HG02973 (cell line): ENCODE results near the gene CD302.
"Not testable (repeated sequence)": the region's sequence is repeated elsewhere in the genome, so short reads cannot be mapped to it uniquely, and the experiment has no call there.

Experiments
- ATAC-seq: cut with Tn5 transposase; IDR thresholded peaks from one replicate; pipeline ENCODE4 v1.9.1; 2021; ENCODE audit warnings: moderate library complexity; ENCODE audit not compliant: unreplicated experiment

Gene CD302

GRCh38 chr2:159795841-159796690 is 1.9 kb downstream of the CD302 start:
- ATAC-seq: no peak

GRCh38 chr2:159793326-159793725 is 4.7 kb downstream of the CD302 start:
- ATAC-seq: no peak

GRCh38 chr2:159792599-159792998 is 5.4 kb downstream of the CD302 start:
- ATAC-seq: no peak

GRCh38 chr2:159792036-159792435 is 6.0 kb downstream of the CD302 start:
- ATAC-seq: no peak

GRCh38 chr2:159790323-159790722 is 7.7 kb downstream of the CD302 start:
- ATAC-seq: no peak

GRCh38 chr2:159788253-159788652 is 9.8 kb downstream of the CD302 start:
- ATAC-seq: no peak

GRCh38 chr2:159787647-159788046 is 10.4 kb downstream of the CD302 start:
- not testable (repeated sequence) for ATAC-seq

- no peak for ATAC-seq
These were observed 11.1 kb downstream of the CD302 start for GRCh38 chr2:159786938-159787337.

GRCh38 chr2:159785195-159785594 is 12.8 kb downstream of the CD302 start:
- ATAC-seq: no peak

GRCh38 chr2:159784744-159785143 is 13.3 kb downstream of the CD302 start:
- ATAC-seq: not testable (repeated sequence)

- no peak for ATAC-seq
These were observed 14.5 kb downstream of the CD302 start for GRCh38 chr2:159783556-159783955.

- no peak for ATAC-seq
These were observed 21.7 kb downstream of the CD302 start for GRCh38 chr2:159776321-159776720.

- no peak for ATAC-seq
These were observed 23.0 kb downstream of the CD302 start for GRCh38 chr2:159775021-159775420.

GRCh38 chr2:159774370-159774990 is 23.5 kb downstream of the CD302 start:
- ATAC-seq: no peak

GRCh38 chr2:159773886-159774285 is 24.1 kb downstream of the CD302 start:
- no peak for ATAC-seq

GRCh38 chr2:159773426-159773825 is 24.6 kb downstream of the CD302 start:
- ATAC-seq: no peak

GRCh38 chr2:159769147-159769546 is 28.9 kb downstream of the CD302 start:
- ATAC-seq: no peak

GRCh38 chr2:159762075-159762474 is 35.9 kb downstream of the CD302 start:
- no peak for ATAC-seq

- no peak for ATAC-seq
These were observed 37.7 kb downstream of the CD302 start for GRCh38 chr2:159760326-159760725.

GRCh38 chr2:159759577-159759976 is 38.4 kb downstream of the CD302 start:
- ATAC-seq: no peak

GRCh38 chr2:159758686-159759085 is 39.3 kb downstream of the CD302 start:
- no peak for ATAC-seq

GRCh38 chr2:159758239-159758638 is 39.8 kb downstream of the CD302 start:
- ATAC-seq: no peak
